HepG2 (cell line): ENCODE results near the gene NECTIN2. TPM values are rescaled to one million over a fixed set of nuclear protein-coding genes. Genes with fewer than 3 reads are reported as not detected.

Experiments
- KDM3A ChIP-seq: IDR thresholded peaks from 2 replicates; pipeline ENCODE4 v1.6.1; 2018; ENCODE audit warnings: low read depth, missing compliant biosample characterization
- MED8 ChIP-seq: sonication (generic); formaldehyde crosslinking; IDR thresholded peaks from 2 replicates; pipeline ENCODE4 v1.8.1; 2023; ENCODE audit warnings: mild to moderate bottlenecking, missing genetic modification reagents; ENCODE audit not compliant: insufficient replicate concordance
- NAIF1 ChIP-seq: sonication (generic); formaldehyde crosslinking; IDR thresholded peaks from 2 replicates; pipeline ENCODE4 v1.5.0; 2020; ENCODE audit warnings: mild to moderate bottlenecking, missing genetic modification reagents, borderline replicate concordance
- NFE2 ChIP-seq: sonication (generic); formaldehyde crosslinking; IDR thresholded peaks from 2 replicates; pipeline ENCODE4 v1.4.0; 2020; ENCODE audit warnings: missing genetic modification reagents
- NFIB ChIP-seq: sonication (generic); formaldehyde crosslinking; IDR thresholded peaks from 2 replicates; pipeline ENCODE4 v1.9.0; 2021; ENCODE audit warnings: missing genetic modification reagents, mild to moderate bottlenecking, borderline replicate concordance
- PPARG ChIP-seq: conservative IDR thresholded peaks from 2 replicates; pipeline ENCODE4 v1.6.1; 2016; ENCODE audit warnings: missing biosample characterization, missing genetic modification reagents
- SYNCRIP ChIP-seq: fragments of 200-400 bp; formaldehyde crosslinking; IDR thresholded peaks from 2 replicates; pipeline ENCODE4 v1.6.1; 2018; ENCODE audit warnings: mild to moderate bottlenecking, low read depth, low read length; ENCODE audit not compliant: insufficient read depth
- TBX2 ChIP-seq: sonication (generic); formaldehyde crosslinking; IDR thresholded peaks from 2 replicates; pipeline ENCODE4 v1.5.0; 2020; ENCODE audit warnings: missing genetic modification reagents, mild to moderate bottlenecking, borderline replicate concordance
- TOE1 ChIP-seq: sonication (generic); formaldehyde crosslinking; IDR thresholded peaks from 2 replicates; pipeline ENCODE4 v1.4.0; 2020; ENCODE audit warnings: mild to moderate bottlenecking, missing genetic modification reagents
- ZNF432 ChIP-seq: sonication (generic); formaldehyde crosslinking; IDR thresholded peaks from 2 replicates; pipeline ENCODE4 v1.5.0; 2020; ENCODE audit warnings: missing genetic modification reagents, mild to moderate bottlenecking, borderline replicate concordance
- ZNF468 ChIP-seq: sonication (generic); formaldehyde crosslinking; IDR thresholded peaks from 2 replicates; pipeline ENCODE4 v1.8.0; 2022; ENCODE audit warnings: mild to moderate bottlenecking, moderate library complexity, missing genetic modification reagents
- ZNF558 ChIP-seq: sonication (generic); formaldehyde crosslinking; IDR thresholded peaks from 2 replicates; pipeline ENCODE4 v1.9.0; 2022; ENCODE audit warnings: mild to moderate bottlenecking, missing genetic modification reagents, borderline replicate concordance
- ZNF790 ChIP-seq: sonication (generic); formaldehyde crosslinking; IDR thresholded peaks from 2 replicates; pipeline ENCODE4 v1.8.0; 2022; ENCODE audit warnings: missing genetic modification reagents, mild to moderate bottlenecking, borderline replicate concordance
- ZNF891 ChIP-seq: sonication (generic); formaldehyde crosslinking; IDR thresholded peaks from 2 replicates; pipeline ENCODE4 v1.5.0; 2020; ENCODE audit warnings: mild to moderate bottlenecking, missing genetic modification reagents
- polyA plus RNA-seq, 8 experiments: library from polyadenylated mRNA; depleted of rRNA in 3 of 8; stranded (reverse) in 7 of 8; unstranded in 1 of 8; fragments of >200 nt; fragmentation: Illumina TruSeq in 4 of 8; extraction: Trizol in 4 of 8; gene quantifications; 2 replicates each; pipeline versions ENCODE4 v1.2.1 to v1.2.3, GENCODE V29; 2011 to 2016; ENCODE audit warnings: low read depth in 4 of 8, missing spikeins in 1 of 8, mixed read lengths in 1 of 8; ENCODE audit not compliant: insufficient read depth in 1 of 8
- total RNA-seq, 5 experiments: library from RNA; depleted of rRNA; stranded (reverse); fragments of >200 nt; fragmentation: Illumina TruSeq; extraction: Trizol; gene quantifications; 2 replicates each; pipeline ENCODE4 v1.2.3, GENCODE V29; 2016; ENCODE audit warnings: low read depth in 1 of 5
- TF ChIP-seq, protein P1 (sequence below): sonication (generic); formaldehyde crosslinking; IDR thresholded peaks from 2 replicates; pipeline ENCODE4 v1.4.0; 2020; ENCODE audit warnings: low read depth, missing genetic modification reagents
- TF ChIP-seq, protein P2 (sequence below): IDR thresholded peaks from 2 replicates; pipeline ENCODE4 v1.6.1; 2016; ENCODE audit warnings: low read depth, borderline replicate concordance
- TF ChIP-seq, protein P3 (sequence below): sonication (generic); formaldehyde crosslinking; IDR thresholded peaks from 2 replicates; pipeline ENCODE4 v1.5.0; 2020; ENCODE audit warnings: mild to moderate bottlenecking, missing genetic modification reagents
- TF ChIP-seq, protein P4 (sequence below): IDR thresholded peaks from 2 replicates; pipeline ENCODE4 v1.6.1; 2012; ENCODE audit warnings: low read length, improper control_type of control experiment
- TF ChIP-seq, protein P5 (sequence below): sonication (generic); formaldehyde crosslinking; IDR thresholded peaks from 2 replicates; pipeline ENCODE4 v1.5.0; 2020; ENCODE audit warnings: missing genetic modification reagents

The NECTIN2 gene
- total and polyA plus RNA-seq, 2 of the 13 experiments (the other 11 are each of a cell fraction or from before 2014, with no cell fraction given), result 75.4 to 114 TPM

DNA sequence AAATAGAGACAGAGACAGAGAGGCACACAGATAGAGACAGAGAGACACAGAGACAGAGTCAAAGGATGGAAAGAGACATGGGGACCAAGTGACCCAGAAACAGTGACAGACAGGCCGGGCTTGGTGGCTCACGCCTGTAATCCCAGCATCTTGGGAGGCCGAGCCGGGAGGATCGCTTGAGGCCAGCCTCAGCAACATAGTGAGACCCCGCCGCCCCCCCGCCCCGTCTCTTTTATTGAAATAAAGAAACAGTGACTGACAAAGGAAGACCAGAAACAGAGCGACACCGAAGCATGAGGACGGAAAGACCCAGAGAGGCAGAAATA is 848 bp upstream of the NECTIN2 start (continued):
- TF ChIP-seq, protein P1, sequence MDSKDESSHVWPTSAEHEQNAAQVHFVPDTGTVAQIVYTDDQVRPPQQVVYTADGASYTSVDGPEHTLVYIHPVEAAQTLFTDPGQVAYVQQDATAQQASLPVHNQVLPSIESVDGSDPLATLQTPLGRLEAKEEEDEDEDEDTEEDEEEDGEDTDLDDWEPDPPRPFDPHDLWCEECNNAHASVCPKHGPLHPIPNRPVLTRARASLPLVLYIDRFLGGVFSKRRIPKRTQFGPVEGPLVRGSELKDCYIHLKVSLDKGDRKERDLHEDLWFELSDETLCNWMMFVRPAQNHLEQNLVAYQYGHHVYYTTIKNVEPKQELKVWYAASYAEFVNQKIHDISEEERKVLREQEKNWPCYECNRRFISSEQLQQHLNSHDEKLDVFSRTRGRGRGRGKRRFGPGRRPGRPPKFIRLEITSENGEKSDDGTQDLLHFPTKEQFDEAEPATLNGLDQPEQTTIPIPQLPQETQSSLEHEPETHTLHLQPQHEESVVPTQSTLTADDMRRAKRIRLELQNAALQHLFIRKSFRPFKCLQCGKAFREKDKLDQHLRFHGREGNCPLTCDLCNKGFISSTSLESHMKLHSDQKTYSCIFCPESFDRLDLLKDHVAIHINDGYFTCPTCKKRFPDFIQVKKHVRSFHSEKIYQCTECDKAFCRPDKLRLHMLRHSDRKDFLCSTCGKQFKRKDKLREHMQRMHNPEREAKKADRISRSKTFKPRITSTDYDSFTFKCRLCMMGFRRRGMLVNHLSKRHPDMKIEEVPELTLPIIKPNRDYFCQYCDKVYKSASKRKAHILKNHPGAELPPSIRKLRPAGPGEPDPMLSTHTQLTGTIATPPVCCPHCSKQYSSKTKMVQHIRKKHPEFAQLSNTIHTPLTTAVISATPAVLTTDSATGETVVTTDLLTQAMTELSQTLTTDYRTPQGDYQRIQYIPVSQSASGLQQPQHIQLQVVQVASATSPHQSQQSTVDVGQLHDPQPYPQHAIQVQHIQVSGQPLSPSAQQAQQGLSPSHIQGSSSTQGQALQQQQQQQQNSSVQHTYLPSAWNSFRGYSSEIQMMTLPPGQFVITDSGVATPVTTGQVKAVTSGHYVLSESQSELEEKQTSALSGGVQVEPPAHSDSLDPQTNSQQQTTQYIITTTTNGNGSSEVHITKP, result no peak
- TF ChIP-seq NFIB (CRISPR knock-in tag) (no peak), TBX2 (CRISPR knock-in tag) (no peak; the same call in 1 of the 2 replicates), ZNF790 (CRISPR knock-in tag) (no peak), NAIF1 (no peak), ZNF891 (CRISPR knock-in tag) (no peak), KDM3A (CRISPR knock-in tag) (no peak), ZNF558 (CRISPR knock-in tag) (0 out of 2 replicates have a peak, but pooled peaks have one; percentile 14), SYNCRIP (no peak), NFE2 (CRISPR knock-in tag) (no peak), TOE1 (CRISPR knock-in tag) (no peak), ZNF432 (CRISPR knock-in tag) (peak; percentile 68; the same call in 1 of the 2 replicates), MED8 (no peak), PPARG (CRISPR knock-in tag) (no peak), ZNF468 (CRISPR knock-in tag) (no peak)
- TF ChIP-seq, protein P2, sequence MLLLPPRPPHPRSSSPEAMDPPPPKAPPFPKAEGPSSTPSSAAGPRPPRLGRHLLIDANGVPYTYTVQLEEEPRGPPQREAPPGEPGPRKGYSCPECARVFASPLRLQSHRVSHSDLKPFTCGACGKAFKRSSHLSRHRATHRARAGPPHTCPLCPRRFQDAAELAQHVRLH (CRISPR knock-in tag), result no peak
- TF ChIP-seq, protein P3, sequence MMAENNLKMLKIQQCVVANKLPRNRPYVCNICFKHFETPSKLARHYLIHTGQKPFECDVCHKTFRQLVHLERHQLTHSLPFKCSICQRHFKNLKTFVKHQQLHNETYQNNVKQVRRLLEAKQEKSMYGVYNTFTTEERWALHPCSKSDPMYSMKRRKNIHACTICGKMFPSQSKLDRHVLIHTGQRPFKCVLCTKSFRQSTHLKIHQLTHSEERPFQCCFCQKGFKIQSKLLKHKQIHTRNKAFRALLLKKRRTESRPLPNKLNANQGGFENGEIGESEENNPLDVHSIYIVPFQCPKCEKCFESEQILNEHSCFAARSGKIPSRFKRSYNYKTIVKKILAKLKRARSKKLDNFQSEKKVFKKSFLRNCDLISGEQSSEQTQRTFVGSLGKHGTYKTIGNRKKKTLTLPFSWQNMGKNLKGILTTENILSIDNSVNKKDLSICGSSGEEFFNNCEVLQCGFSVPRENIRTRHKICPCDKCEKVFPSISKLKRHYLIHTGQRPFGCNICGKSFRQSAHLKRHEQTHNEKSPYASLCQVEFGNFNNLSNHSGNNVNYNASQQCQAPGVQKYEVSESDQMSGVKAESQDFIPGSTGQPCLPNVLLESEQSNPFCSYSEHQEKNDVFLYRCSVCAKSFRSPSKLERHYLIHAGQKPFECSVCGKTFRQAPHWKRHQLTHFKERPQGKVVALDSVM, result peak; percentile 100
- TF ChIP-seq, protein P4, sequence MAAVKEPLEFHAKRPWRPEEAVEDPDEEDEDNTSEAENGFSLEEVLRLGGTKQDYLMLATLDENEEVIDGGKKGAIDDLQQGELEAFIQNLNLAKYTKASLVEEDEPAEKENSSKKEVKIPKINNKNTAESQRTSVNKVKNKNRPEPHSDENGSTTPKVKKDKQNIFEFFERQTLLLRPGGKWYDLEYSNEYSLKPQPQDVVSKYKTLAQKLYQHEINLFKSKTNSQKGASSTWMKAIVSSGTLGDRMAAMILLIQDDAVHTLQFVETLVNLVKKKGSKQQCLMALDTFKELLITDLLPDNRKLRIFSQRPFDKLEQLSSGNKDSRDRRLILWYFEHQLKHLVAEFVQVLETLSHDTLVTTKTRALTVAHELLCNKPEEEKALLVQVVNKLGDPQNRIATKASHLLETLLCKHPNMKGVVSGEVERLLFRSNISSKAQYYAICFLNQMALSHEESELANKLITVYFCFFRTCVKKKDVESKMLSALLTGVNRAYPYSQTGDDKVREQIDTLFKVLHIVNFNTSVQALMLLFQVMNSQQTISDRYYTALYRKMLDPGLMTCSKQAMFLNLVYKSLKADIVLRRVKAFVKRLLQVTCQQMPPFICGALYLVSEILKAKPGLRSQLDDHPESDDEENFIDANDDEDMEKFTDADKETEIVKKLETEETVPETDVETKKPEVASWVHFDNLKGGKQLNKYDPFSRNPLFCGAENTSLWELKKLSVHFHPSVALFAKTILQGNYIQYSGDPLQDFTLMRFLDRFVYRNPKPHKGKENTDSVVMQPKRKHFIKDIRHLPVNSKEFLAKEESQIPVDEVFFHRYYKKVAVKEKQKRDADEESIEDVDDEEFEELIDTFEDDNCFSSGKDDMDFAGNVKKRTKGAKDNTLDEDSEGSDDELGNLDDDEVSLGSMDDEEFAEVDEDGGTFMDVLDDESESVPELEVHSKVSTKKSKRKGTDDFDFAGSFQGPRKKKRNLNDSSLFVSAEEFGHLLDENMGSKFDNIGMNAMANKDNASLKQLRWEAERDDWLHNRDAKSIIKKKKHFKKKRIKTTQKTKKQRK, result no peak
- TF ChIP-seq, protein P5, sequence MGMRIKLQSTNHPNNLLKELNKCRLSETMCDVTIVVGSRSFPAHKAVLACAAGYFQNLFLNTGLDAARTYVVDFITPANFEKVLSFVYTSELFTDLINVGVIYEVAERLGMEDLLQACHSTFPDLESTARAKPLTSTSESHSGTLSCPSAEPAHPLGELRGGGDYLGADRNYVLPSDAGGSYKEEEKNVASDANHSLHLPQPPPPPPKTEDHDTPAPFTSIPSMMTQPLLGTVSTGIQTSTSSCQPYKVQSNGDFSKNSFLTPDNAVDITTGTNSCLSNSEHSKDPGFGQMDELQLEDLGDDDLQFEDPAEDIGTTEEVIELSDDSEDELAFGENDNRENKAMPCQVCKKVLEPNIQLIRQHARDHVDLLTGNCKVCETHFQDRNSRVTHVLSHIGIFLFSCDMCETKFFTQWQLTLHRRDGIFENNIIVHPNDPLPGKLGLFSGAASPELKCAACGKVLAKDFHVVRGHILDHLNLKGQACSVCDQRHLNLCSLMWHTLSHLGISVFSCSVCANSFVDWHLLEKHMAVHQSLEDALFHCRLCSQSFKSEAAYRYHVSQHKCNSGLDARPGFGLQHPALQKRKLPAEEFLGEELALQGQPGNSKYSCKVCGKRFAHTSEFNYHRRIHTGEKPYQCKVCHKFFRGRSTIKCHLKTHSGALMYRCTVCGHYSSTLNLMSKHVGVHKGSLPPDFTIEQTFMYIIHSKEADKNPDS, result no peak
